Measurements from ENCODE around the gene FEN1. TPM values are rescaled to one million over a fixed set of nuclear protein-coding genes. Genes with fewer than 3 reads are reported as not detected.

The FEN1 gene
- total RNA-seq, 2 donors from 2014 or later = 2.6 to 3.4 TPM

DNA sequence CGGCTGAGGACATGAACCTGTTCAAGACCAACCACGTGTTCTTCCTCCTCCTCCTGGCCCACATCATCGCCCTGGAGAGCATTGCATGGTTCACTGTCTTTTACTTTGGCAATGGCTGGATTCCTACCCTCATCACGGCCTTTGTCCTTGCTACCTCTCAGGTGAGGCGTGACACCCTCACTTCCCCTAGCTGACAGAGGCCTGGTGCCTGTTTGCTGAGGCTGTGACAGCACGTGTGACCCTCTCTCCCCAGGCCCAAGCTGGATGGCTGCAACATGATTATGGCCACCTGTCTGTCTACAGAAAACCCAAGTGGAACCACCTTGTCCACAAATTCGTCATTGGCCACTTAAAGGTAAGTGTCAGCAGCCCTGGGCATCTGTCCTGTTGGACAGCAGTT is 47.7 kb downstream of the FEN1 start:
- intact Hi-C loops (cut with DNase I) = no loop called here
- ATAC-seq (no peak), DNase-seq (no peak)
- no peak for TF ChIP-seq POLR2A (IDR thresholded peaks at IDR 0.05)
- TF ChIP-seq, protein P1, sequence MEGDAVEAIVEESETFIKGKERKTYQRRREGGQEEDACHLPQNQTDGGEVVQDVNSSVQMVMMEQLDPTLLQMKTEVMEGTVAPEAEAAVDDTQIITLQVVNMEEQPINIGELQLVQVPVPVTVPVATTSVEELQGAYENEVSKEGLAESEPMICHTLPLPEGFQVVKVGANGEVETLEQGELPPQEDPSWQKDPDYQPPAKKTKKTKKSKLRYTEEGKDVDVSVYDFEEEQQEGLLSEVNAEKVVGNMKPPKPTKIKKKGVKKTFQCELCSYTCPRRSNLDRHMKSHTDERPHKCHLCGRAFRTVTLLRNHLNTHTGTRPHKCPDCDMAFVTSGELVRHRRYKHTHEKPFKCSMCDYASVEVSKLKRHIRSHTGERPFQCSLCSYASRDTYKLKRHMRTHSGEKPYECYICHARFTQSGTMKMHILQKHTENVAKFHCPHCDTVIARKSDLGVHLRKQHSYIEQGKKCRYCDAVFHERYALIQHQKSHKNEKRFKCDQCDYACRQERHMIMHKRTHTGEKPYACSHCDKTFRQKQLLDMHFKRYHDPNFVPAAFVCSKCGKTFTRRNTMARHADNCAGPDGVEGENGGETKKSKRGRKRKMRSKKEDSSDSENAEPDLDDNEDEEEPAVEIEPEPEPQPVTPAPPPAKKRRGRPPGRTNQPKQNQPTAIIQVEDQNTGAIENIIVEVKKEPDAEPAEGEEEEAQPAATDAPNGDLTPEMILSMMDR (IDR thresholded peaks at IDR 0.05) = no peak
- WGBS, 2 donors = 90 to 93% methylated on average over 6 to 7 of the region's 7 CpGs
- no peaks in the 10 kb centered on the region for H3K4me1 ChIP-seq
- no peaks in the 10 kb centered on the region for H3K9me3 ChIP-seq
- no peaks in the 10 kb centered on the region for H3K36me3 ChIP-seq (replicated peaks in 1 of 2; ENCODE audit: insufficient read depth in 1 of 2, low read depth in 2 of 2)
- no peaks in the 10 kb centered on the region for H3K27me3 ChIP-seq
- H3K4me3 ChIP-seq = no peak overlapping the region
- no peak overlapping the region for H3K27ac ChIP-seq

DNA sequence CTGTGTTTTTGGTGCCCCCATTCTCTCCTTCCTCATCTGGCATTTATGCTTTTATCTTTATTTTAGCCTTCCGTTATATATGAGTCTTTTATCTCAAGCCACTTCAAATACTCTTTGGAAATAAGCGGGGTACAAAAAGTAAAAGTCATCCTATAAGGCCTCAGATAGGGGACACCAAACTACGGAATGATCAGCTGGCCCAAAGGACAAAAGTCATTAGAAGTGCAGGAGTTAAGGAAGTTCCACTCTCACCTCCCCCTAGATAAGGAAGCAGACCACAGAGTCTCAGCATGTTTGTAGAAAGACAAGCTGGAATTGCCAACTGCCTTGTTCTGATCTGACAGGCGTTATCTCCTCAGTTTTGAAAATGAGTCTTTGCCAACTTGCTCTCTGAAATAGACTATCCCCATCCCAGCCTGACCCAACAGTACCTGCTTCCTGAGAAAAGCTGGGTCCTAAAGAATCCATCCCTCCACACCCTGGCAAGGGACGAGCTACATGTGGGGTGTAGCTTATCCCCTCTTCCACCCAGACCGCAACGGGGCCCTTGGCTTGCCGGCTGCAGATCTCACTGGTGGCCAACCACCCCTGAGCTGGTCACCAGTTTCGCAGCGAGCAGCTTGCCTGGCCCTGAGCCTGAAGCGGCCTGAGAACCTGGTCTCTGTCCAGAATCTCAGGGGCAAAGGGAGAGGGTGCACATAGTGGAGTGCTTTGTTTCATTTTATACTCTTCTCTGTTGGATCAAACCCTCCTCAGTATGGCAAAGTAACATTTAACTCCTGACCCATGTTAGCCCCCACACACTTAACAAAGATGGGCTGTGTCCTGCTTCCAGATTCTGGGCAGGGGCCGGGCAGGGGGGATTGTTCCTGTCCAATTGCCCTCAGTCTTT is 49.2 kb downstream of the FEN1 start:
- H3K4me3 ChIP-seq = no peak overlapping the region
- no peaks in the 10 kb centered on the region for H3K4me1 ChIP-seq
- H3K27me3 ChIP-seq = no peaks in the 10 kb centered on the region
- no peaks in the 10 kb centered on the region for H3K9me3 ChIP-seq
- 72 to 80% methylated on average over 8 to 12 of the region's 12 CpGs for WGBS, 2 donors
- no peaks in the 10 kb centered on the region for H3K36me3 ChIP-seq (replicated peaks in 1 of 2; ENCODE audit: insufficient read depth in 1 of 2, low read depth in 2 of 2)
- DNase-seq = peak in 1 of 4 donors; percentile 34
- TF ChIP-seq POLR2A (IDR thresholded peaks at IDR 0.05) = no peak
- TF ChIP-seq, protein P1 (IDR thresholded peaks at IDR 0.05) = no peak
- ATAC-seq = peak; percentile 47
- peak overlapping the region in 1 of 4 donors; percentile 17 for H3K27ac ChIP-seq
- intact Hi-C loops (cut with DNase I) = no loop called here

DNA sequence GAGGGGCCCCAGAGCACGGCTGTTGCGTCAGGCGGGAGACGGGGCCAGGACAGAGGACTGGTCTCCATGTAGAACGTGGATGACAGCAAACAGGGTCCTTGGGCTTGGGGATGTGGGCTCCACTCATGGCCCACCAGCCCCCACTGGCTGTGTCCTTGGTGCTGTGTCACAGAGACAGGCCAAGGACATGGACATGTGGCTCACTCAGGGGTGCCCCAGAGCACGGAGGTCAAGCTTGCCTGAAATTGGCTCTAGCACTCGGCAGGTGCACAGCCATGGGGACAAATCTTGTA is 49.8 kb downstream of the FEN1 start:
- ATAC-seq (no peak), DNase-seq (no peak)
- intact Hi-C loops (cut with DNase I) = no loop called here
- H3K27ac ChIP-seq = peak overlapping the region in 1 of 4 donors; percentile 17
- TF ChIP-seq POLR2A (IDR thresholded peaks at IDR 0.05) = no peak
- TF ChIP-seq, protein P1 (IDR thresholded peaks at IDR 0.05) = no peak
- H3K27me3 ChIP-seq = no peaks in the 10 kb centered on the region
- no peak overlapping the region for H3K4me3 ChIP-seq
- H3K4me1 ChIP-seq = no peaks in the 10 kb centered on the region
- 79 to 94% methylated on average over 6 to 7 of the region's 7 CpGs for WGBS, 2 donors
- H3K9me3 ChIP-seq = no peaks in the 10 kb centered on the region
- no peaks in the 10 kb centered on the region for H3K36me3 ChIP-seq (replicated peaks in 1 of 2; ENCODE audit: insufficient read depth in 1 of 2, low read depth in 2 of 2)

DNA sequence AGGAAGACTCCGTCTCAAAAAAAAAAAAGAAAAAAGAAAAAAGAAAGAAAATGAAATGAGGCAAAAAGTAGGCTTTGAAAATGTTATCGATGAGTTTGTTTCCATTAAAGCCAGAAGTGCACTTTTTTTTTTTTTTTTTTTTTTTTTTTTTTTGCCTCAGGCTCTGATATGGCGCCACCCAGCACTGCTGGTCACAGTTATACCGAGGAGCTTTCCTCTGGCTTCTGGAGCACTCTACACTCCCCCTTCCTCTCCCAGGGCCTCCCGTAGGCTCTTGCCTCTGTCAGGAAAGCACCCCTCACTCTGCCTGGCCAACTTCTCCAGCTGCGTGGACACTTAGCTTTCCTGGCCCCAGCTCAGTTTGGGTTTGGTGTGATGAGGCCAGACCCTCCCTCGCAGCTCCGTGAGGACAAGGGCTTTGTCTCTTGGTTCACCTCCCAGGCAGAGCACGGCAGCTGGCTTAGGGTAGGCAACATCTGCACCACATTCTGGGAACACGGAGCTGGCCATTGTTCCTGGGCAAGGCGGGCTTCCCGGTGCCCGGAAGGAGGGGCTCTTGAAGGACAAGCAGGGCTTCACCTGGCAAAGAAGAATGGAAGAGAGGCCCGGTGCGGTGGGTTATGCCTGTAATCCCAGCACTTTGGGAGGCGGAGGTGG is 52.3 kb downstream of the FEN1 start:
- Histone ChIP-seq H3K27ac (no peak overlapping the region), H3K27me3 (no peaks in the 10 kb centered on the region), H3K4me3 (no peak overlapping the region), H3K9me3 (no peaks in the 10 kb centered on the region), H3K4me1 (no peaks in the 10 kb centered on the region), H3K36me3 (replicated peaks in 1 of 2; ENCODE audit: insufficient read depth in 1 of 2, low read depth in 2 of 2) (no peaks in the 10 kb centered on the region)
- ATAC-seq (no peak), DNase-seq (no peak)
- intact Hi-C loops (cut with DNase I) = no loop called here
- 90% methylated on average over 14 to 16 of the region's 16 CpGs for WGBS, 2 donors
- TF ChIP-seq, protein P1 (IDR thresholded peaks at IDR 0.05) = no peak
- TF ChIP-seq POLR2A (IDR thresholded peaks at IDR 0.05) = no peak

Data from body of pancreas (tissue), 4 donors.